H1 (cell line): ENCODE results near the gene TNFRSF1A. TPM values are rescaled to one million over a fixed set of nuclear protein-coding genes. Genes with fewer than 3 reads are reported as not detected.

Experiments
- CHD7 ChIP-seq: fragments of 300-600 bp; sonication (generic); IDR thresholded peaks from 2 replicates; pipeline ENCODE4 v1.7.1; 2012; ENCODE audit warnings: low read length, moderate library complexity, mild to moderate bottlenecking, inconsistent platforms; ENCODE audit not compliant: insufficient replicate concordance
- TAF7 ChIP-seq: optimal IDR thresholded peaks from 2 replicates; pipeline ENCODE3; 2011; ENCODE audit warnings: low read depth, mild to moderate bottlenecking, inconsistent platforms, low read length, moderate library complexity, borderline replicate concordance
- polyA plus RNA-seq, 7 experiments: library from polyadenylated mRNA; depleted of rRNA in 3 of 7; stranded (reverse) in 5 of 7; unstranded in 2 of 7; fragments of >200 nt in 5 of 7; fragments of 200-250 nt in 2 of 7; gene quantifications; 1 replicate in 5 of 7; 2 replicates in 1 of 7; 4 replicates in 1 of 7; pipeline versions ENCODE4 v1.2.1 to v1.2.3, GENCODE V29; 2011 to 2013; ENCODE audit warnings: missing spikeins in 2 of 7, mixed read lengths in 2 of 7
- total RNA-seq: library from RNA; stranded (reverse); fragmentation: NEBNext Ultra II Directional; extraction: Animal tissue kit (Norgen Biotek cat#: 25700); gene quantifications from 2 replicates; pipeline ENCODE4 v1.2.1, GENCODE V29; 2021

The TNFRSF1A gene
- total and polyA plus RNA-seq, 2 of the 8 experiments (the other 6 are each of a cell fraction or from before 2014, with no cell fraction given) = 28.7 to 42.1 TPM

GRCh38 chr12:6303071-6303470 is 38.8 kb downstream of the TNFRSF1A start (continued):
- TF ChIP-seq CHD7 (peak; percentile 90), TAF7 (no peak)
